GM23248 (cell line): ENCODE data around the gene UGT1A5. TPM values are rescaled to one million over a fixed set of nuclear protein-coding genes. Genes with fewer than 3 reads are reported as not detected.

Source experiments
- DNase-seq: peaks from one replicate; pipeline ENCODE4 v3.0.0-alpha.2; 2015
- H2AFZ ChIP-seq: fragments of 200-600 bp; sonication (generic); 2 replicates; pipeline ENCODE4 v1.6.1; 2016; ENCODE audit warnings: antibody characterized with exemption
- H3F3A ChIP-seq: fragments of 200-600 bp; sonication (generic); 2 replicates; pipeline ENCODE4 v1.6.1; 2016; ENCODE audit warnings: mild to moderate bottlenecking, antibody characterized with exemption, mixed run types; ENCODE audit not compliant: insufficient read depth
- H3K27ac ChIP-seq: fragments of 200-600 bp; sonication (generic); 2 replicates; pipeline ENCODE4 v1.5.1; 2016; ENCODE audit warnings: mild to moderate bottlenecking
- H3K27me3 ChIP-seq: fragments of 200-600 bp; sonication (generic); replicated peaks from 2 replicates; pipeline ENCODE4 v1.6.1; 2016; ENCODE audit warnings: mild to moderate bottlenecking; ENCODE audit not compliant: insufficient read depth
- H3K36me3 ChIP-seq: fragments of 200-600 bp; sonication (generic); 2 replicates; pipeline ENCODE4 v1.6.1; 2016; ENCODE audit warnings: low read depth, mild to moderate bottlenecking
- H3K4me1 ChIP-seq: fragments of 200-600 bp; sonication (generic); 2 replicates; pipeline ENCODE4 v1.6.1; 2016; ENCODE audit warnings: mild to moderate bottlenecking; ENCODE audit not compliant: insufficient read depth
- H3K4me2 ChIP-seq: fragments of 200-600 bp; sonication (generic); one replicate; pipeline ENCODE4 v1.6.1; 2016; ENCODE audit warnings: mild to moderate bottlenecking; ENCODE audit not compliant: unreplicated experiment
- H3K4me3 ChIP-seq: fragments of 200-600 bp; sonication (generic); 2 replicates; pipeline ENCODE4 v1.5.1; 2016; ENCODE audit warnings: mild to moderate bottlenecking
- H3K79me2 ChIP-seq: fragments of 200-600 bp; sonication (generic); 2 replicates; pipeline ENCODE4 v1.6.1; 2016; ENCODE audit warnings: mild to moderate bottlenecking; ENCODE audit not compliant: insufficient read depth
- H3K9ac ChIP-seq: fragments of 200-600 bp; sonication (generic); 2 replicates; pipeline ENCODE4 v1.6.1; 2016; ENCODE audit warnings: mild to moderate bottlenecking
- H3K9me2 ChIP-seq: fragments of 200-600 bp; sonication (generic); 2 replicates; pipeline ENCODE4 v1.6.1; 2016; ENCODE audit warnings: mixed run types, mild to moderate bottlenecking, moderate library complexity; ENCODE audit not compliant: insufficient read depth
- H3K9me3 ChIP-seq: fragments of 200-600 bp; sonication (generic); one replicate; pipeline ENCODE4 v1.6.1; 2017; ENCODE audit warnings: low read depth
- H4K20me1 ChIP-seq: fragments of 200-600 bp; sonication (generic); 2 replicates; pipeline ENCODE4 v1.6.0; 2016; ENCODE audit not compliant: insufficient read depth
- EZH2 ChIP-seq: fragments of 200-600 bp; sonication (generic); IDR thresholded peaks from 2 replicates; pipeline ENCODE4 v1.6.1; 2018; ENCODE audit warnings: antibody characterized with exemption, mild to moderate bottlenecking; ENCODE audit not compliant: insufficient read depth, poor library complexity, severe bottlenecking
- EZH2phosphoT487 ChIP-seq: fragments of 200-600 bp; sonication (generic); IDR thresholded peaks from 2 replicates; pipeline ENCODE4 v1.6.1; 2018; ENCODE audit warnings: antibody characterized with exemption, moderate library complexity, mild to moderate bottlenecking, low read depth; ENCODE audit not compliant: insufficient read depth
- WGBS, 2 experiments: methylation state at CpG; one replicate each; pipeline ENCODE4 v1.1.6; 2015 to 2017; ENCODE audit warnings: low lambda C conversion rate in 2 of 2, low coverage in 1 of 2; ENCODE audit errors: missing lambda C conversion rate in 2 of 2; 5-methylcytosine and 5-hydroxymethylcytosine counted together
- in situ Hi-C: fragments of 300-500 bp; cut with MboI; formaldehyde crosslinking; loops from 2 replicates; pipeline ENCODE4 v1.15.0; 2020
- polyA plus RNA-seq: library from polyadenylated mRNA; unstranded; fragments of >200 nt; fragmentation: Nextera tagmentation; extraction: Ambion mirVana; gene quantifications from 2 replicates; pipeline ENCODE4 v1.2.1, GENCODE V29; 2016
- total RNA-seq: library from RNA; depleted of rRNA; stranded (reverse); fragments of >200 nt; shearing (Covaris generic); gene quantifications from 2 replicates; pipeline ENCODE4 v1.2.3, GENCODE V29; 2014

UGT1A5 gene
- total and polyA plus RNA-seq, 2 experiments from 2014 or later = not detected

DNA sequence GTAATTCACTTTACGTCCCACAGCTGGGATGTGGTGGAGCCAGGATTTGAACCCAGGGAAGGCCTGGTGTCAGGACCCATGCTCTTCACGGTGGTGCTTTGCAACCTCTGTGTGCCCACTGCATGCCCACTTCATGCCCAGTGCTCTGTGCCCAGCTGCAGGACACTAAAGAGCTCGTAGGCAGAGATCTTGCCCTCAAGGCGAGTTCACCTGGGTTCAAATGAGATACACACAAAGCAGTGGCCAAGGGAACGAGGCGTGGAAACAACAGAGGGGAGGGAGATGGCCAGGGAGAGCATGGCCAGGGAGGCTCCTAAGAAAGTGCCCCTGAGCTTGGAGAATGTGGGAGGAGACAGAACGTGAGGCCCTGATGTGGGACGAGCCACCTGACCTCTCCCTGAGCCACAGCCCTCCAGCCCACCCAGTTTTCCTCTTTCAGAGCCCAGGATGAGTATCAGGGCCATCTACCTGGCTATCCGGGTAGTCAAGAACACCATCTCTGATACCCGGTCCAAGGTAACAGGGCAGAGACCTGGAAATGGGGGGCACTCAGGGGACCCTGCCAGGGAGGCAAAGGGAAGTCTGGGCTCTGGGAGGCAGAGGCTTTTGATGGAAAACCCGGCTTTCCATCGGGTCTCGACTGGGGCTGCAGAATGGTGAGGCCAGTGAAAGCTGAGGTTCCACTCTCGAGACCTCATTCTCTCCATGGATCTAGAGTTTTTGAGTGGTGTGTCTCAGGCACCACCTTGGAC, 85.8 kb downstream of the UGT1A5 start:
- H3K9me3 ChIP-seq = no peaks in the 10 kb centered on the region
- H3K4me3 ChIP-seq = no peak overlapping the region
- no peaks in the 10 kb centered on the region for H4K20me1 ChIP-seq
- H3K9me2 ChIP-seq = no peaks in the 10 kb centered on the region
- no peaks in the 10 kb centered on the region for H3K79me2 ChIP-seq
- in situ Hi-C loops = no loop called here
- H3K27me3 ChIP-seq = peaks cover 23% of the 10 kb centered on the region
- WGBS, 2 experiments = 28 to 32% methylated on average over 14 of the region's 14 CpGs
- no peak overlapping the region for H3K9ac ChIP-seq
- TF ChIP-seq EZH2phosphoT487 (no peak), EZH2 (no peak)
- H3F3A ChIP-seq = no peaks in the 10 kb centered on the region
- no peak overlapping the region for H3K4me2 ChIP-seq
- H2AFZ ChIP-seq = no peak overlapping the region
- no peak overlapping the region for H3K27ac ChIP-seq
- H3K36me3 ChIP-seq = no peaks in the 10 kb centered on the region
- H3K4me1 ChIP-seq = no peaks in the 10 kb centered on the region
- no peak for DNase-seq

DNA sequence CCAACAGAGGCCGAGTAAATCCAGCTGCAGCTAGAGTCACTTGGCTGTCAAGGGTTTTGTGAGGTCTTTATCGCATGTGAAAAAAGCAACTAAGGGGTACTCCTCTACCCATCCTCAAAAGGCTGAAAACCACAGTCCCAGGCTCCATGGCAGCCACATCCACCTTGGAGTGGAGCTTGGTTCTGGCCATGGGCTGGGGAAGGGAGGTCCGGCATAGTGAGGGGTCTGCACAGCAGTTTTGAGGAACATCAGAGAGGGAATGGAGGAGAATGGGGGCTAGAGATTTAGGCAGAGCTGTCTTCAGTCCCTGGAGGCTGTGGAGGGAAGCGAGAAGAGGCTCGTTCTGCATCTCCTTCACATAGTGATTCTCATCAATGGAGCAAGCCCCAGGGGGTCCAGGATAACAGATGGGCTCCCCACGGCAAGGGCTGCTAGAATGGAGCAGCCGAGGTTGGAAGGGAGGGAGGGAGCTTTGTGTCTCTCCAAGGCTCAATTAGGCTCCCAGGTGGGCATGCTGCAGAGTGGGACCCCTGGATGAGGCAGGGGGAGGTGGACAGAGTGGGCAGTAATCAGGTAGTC, 86.5 kb downstream of the UGT1A5 start:
- Histone ChIP-seq H3K4me1 (no peaks in the 10 kb centered on the region), H3K9ac (no peak overlapping the region), H3K27me3 (peaks cover 16% of the 10 kb centered on the region), H3K4me2 (no peak overlapping the region), H3K4me3 (no peak overlapping the region), H3K9me3 (no peaks in the 10 kb centered on the region), H3K36me3 (no peaks in the 10 kb centered on the region), H4K20me1 (no peaks in the 10 kb centered on the region), H3F3A (no peaks in the 10 kb centered on the region), H3K79me2 (no peaks in the 10 kb centered on the region), H3K9me2 (no peaks in the 10 kb centered on the region), H3K27ac (no peak overlapping the region), H2AFZ (no peak overlapping the region)
- in situ Hi-C loops = no loop called here
- no peak for DNase-seq
- 21 to 31% methylated on average over 7 of the region's 7 CpGs for WGBS, 2 experiments
- TF ChIP-seq EZH2 (no peak), EZH2phosphoT487 (no peak)

DNA sequence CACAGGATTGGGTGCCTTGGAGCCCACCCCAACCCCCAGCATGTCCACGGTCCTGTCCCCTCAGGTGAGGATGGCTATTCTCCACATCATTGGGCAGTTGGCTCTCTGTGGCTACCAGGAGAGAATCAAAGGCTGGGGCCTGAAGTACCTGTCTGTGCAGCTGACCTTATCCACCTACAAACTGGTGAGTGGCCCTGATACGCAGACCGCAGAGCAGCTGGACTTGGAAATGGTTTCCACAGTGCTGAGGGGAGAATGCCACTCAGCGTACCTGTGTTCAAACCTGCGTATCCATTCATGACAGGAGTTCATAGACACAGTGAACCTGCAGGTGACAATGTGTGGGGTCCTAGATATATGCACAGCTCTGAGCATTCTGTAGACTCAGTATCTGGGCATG, 87.0 kb downstream of the UGT1A5 start:
- 47 to 55% methylated on average over 5 of the region's 5 CpGs for WGBS, 2 experiments
- Histone ChIP-seq H3K79me2 (no peaks in the 10 kb centered on the region), H2AFZ (no peak overlapping the region), H3K9ac (no peak overlapping the region), H3K4me1 (no peaks in the 10 kb centered on the region), H4K20me1 (no peaks in the 10 kb centered on the region), H3K4me2 (no peak overlapping the region), H3K9me2 (no peaks in the 10 kb centered on the region), H3K4me3 (no peak overlapping the region), H3K9me3 (no peaks in the 10 kb centered on the region), H3K27me3 (peaks cover 11% of the 10 kb centered on the region), H3F3A (no peaks in the 10 kb centered on the region), H3K27ac (no peak overlapping the region), H3K36me3 (no peaks in the 10 kb centered on the region)
- in situ Hi-C loops = no loop called here
- TF ChIP-seq EZH2phosphoT487 = no peak
- TF ChIP-seq EZH2 = no peak
- no peak for DNase-seq

DNA sequence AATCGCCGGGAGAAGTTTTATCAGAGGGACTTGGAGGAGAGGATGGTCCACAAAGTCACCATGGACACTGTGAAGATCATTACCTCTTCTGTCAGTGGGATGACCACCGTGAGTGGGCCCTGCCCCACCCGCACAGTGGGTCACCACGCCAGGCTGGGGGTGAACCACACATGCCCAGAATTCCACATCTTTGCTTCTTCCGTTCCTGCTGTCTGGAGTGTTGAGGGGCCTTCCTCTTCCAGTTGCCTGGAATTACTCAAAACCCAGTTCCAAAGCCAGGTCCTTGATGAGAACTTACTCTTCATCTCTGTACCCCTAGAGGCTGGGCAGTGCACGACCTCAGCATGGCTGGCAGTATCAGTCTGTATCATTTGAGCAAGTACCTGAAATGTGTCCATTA, 87.5 kb downstream of the UGT1A5 start:
- no peak overlapping the region for H3K27ac ChIP-seq
- no peak overlapping the region for H3K4me2 ChIP-seq
- no peaks in the 10 kb centered on the region for H3K79me2 ChIP-seq
- H3K9me2 ChIP-seq = no peaks in the 10 kb centered on the region
- H2AFZ ChIP-seq = no peak overlapping the region
- H4K20me1 ChIP-seq = no peaks in the 10 kb centered on the region
- H3K9me3 ChIP-seq = no peaks in the 10 kb centered on the region
- H3K9ac ChIP-seq = no peak overlapping the region
- H3K36me3 ChIP-seq = no peaks in the 10 kb centered on the region
- TF ChIP-seq EZH2phosphoT487 (no peak), EZH2 (no peak)
- no peaks in the 10 kb centered on the region for H3K4me1 ChIP-seq
- no peak overlapping the region for H3K4me3 ChIP-seq
- DNase-seq = no peak
- H3K27me3 ChIP-seq = peaks cover 9% of the 10 kb centered on the region
- 18 to 28% methylated on average over 7 of the region's 7 CpGs for WGBS, 2 experiments
- H3F3A ChIP-seq = no peaks in the 10 kb centered on the region
- in situ Hi-C loops = no loop called here
